AG04449 (cell line): ENCODE data around the gene MAP4.
"Not testable (repeated sequence)": the region's sequence is repeated elsewhere in the genome, so short reads cannot be mapped to it uniquely, and the experiment has no call there.

ENCODE experiments used
- CTCF ChIA-PET: fragments of 350-600 bp; formaldehyde crosslinking; extraction: SDS; loops from one replicate; lab custom pipeline; 2021; ENCODE audit warnings: antibody characterized with exemption; lab: Yijun Ruan, JAX
- POLR2A ChIA-PET: fragments of 400-600, 350-600 bp; formaldehyde crosslinking; extraction: SDS; loops from one replicate; lab custom pipeline; 2020; ENCODE audit warnings: antibody characterized with exemption, inconsistent platforms; lab: Yijun Ruan, JAX
- DNase-seq: peaks from one replicate; pipeline ENCODE4 v3.0.0-alpha.2; 2010; ENCODE audit warnings: low read depth, low spot score
- H3K4me3 ChIP-seq: 2 replicates; pipeline ENCODE4 v1.5.1; 2011; ENCODE audit warnings: low read depth, mild to moderate bottlenecking, control low read depth, low read length
- TF ChIP-seq, protein P1 (sequence below): IDR thresholded peaks from one replicate; pipeline ENCODE4 v1.5.1; 2011; ENCODE audit warnings: mild to moderate bottlenecking, moderate library complexity, low read length, control low read depth, inconsistent platforms; ENCODE audit not compliant: insufficient read depth; ENCODE audit errors: missing control alignments

The MAP4 gene

DNA sequence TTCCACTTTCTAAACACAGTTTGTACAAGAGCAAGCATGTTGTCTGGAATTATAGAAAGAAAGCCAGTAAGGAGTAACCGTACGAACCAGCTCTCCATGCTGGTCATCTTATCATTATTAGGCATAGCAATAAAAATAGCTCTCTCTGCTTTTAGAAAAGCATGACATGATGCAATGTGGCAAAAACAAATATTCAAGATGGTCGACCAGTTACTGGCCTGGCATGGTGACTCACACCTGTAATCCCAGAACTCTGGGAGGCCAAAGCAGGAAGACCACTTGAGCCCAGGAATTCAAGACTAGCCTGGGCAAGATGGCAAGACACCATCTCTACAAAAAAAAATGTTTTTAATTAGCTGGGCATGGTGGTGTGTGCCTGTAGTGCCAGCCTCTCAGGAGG lies 2.6 kb upstream of the MAP4 start:
- no peak overlapping the region for H3K4me3 ChIP-seq
- TF ChIP-seq, protein P1, sequence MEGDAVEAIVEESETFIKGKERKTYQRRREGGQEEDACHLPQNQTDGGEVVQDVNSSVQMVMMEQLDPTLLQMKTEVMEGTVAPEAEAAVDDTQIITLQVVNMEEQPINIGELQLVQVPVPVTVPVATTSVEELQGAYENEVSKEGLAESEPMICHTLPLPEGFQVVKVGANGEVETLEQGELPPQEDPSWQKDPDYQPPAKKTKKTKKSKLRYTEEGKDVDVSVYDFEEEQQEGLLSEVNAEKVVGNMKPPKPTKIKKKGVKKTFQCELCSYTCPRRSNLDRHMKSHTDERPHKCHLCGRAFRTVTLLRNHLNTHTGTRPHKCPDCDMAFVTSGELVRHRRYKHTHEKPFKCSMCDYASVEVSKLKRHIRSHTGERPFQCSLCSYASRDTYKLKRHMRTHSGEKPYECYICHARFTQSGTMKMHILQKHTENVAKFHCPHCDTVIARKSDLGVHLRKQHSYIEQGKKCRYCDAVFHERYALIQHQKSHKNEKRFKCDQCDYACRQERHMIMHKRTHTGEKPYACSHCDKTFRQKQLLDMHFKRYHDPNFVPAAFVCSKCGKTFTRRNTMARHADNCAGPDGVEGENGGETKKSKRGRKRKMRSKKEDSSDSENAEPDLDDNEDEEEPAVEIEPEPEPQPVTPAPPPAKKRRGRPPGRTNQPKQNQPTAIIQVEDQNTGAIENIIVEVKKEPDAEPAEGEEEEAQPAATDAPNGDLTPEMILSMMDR, result no peak
- CTCF ChIA-PET, result interaction anchor here (0.6 to 1.2 kb wide), 4 partner anchors 9 to 124 kb away, joined by 3 to 5 read pairs (median 4); no protein-coding TSS in a partner anchor
- no peak for DNase-seq
- POLR2A ChIA-PET, result no interaction called here

DNA sequence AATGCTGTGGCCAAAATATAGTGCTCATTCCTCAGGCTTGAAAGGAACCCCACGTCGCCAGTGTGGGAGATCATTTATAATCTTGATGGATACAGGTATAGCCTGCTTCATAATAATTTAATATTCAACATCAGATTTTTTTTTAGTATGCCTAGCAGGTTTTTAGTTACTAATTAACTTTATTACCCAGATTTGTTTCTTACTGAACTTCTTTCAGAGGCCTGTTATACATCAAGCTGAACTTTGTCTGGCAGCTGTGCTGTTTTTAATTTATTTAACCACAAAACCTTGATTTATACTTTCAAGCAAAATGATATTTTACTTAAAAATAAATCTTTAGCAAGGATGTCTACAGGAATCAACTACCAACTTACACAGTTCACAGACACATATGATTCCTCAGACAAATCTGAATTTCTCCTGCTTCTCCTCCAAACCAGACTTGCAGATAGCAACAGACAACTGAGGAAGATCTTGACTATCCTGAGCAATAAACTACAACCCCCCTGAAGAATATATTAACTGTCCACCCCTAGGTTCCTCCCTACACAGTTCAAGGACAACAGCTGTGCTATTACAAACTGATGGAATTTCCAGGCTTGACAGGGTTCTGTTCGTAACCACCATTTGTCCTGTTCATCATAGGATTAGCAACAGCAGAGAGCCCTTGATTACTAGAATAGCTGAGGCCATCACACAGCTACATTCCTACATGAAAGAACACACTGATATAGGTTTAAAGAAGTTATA lies 610 bp downstream of the MAP4 start:
- ChIA-PET CTCF (interaction anchor here (0.5 to 1.5 kb wide), 2 partner anchors 9 to 21 kb away, joined by 3 read pairs; no protein-coding TSS in a partner anchor), POLR2A (no interaction called here)
- TF ChIP-seq, protein P1, result no peak

DNA sequence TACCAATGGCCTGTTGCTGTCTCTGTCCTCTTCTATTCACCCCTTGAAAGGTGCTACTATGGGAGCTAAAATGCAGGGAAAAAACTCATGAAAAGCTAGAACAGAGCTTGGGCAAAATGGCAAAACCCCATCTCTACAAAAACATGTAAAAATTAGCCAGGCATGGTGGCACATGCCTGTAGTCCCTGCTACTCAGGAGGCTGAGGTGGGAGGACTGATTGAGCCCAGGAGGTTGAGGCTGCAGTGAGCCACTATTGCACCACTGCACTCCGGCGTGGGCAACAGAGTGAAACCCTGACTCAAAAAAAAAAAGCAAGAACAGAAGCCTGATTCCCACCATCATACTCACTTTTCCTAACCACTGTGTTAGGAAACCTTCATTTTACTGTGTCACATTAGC lies 1.9 kb downstream of the MAP4 start:
- ChIA-PET CTCF (interaction anchor here (0.7 to 3.9 kb wide), 4 partner anchors 10 to 143 kb away, joined by 3 to 24 read pairs (median 3); no protein-coding TSS in a partner anchor), POLR2A (no interaction called here)
- DNase-seq, result no peak
- TF ChIP-seq, protein P1, result no peak
- H3K4me3 ChIP-seq, result no peak overlapping the region

More for the DNA sequence above, 610 bp downstream of the MAP4 start:
- no peak overlapping the region for H3K4me3 ChIP-seq
- no peak for DNase-seq

DNA sequence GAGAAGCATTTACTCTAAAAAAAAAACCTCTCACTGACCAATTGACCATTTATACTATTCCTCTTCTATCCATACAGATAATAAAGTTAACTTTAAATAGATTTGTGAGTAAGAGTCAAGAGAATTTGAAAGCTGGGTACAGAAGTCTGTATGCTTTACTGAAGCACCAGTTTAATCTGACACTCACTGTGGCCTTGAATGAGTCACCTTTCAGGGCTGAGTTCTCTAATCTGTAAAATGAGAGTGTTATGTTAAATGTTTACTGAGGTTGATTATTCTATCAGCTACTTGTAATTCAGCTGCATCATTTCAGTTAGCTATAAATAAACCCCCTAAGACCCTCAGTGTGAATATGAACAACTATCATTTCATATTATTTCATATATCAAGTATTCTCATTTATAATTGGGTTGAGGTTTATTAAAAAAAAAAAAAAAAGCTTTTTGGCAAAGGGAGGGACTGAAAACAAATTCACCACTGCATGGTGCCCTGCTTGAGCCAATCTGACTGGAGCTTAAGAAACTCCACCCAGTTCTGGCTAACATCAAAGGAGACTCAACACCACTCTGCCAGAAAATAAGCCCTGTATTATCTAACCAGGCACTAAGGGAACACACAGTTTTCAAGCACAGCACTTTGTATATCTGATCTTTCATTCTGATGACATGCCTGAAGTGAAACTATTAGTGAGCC lies 2.8 kb downstream of the MAP4 start:
- no peak overlapping the region for H3K4me3 ChIP-seq

DNA sequence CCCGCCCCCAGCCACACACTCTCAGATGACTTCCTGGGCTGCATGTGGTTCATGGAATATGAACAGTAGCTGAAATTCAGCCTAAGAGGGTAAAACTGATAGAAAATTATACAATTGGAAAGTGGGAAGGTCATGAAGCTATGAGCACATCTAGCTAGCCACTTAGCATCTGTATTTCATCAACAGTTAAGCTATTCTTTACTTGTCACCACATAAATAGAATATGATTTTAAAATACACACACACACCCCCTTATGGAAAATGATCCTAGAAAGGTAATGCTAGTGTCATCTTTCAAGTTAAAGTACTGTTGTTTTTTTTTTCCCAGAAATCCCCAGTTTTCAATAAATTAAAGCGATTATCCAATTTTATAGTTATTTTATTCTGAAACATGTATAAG lies 3.6 kb downstream of the MAP4 start:
- POLR2A ChIA-PET, result interaction anchor here (1.0 to 1.1 kb wide), 2 partner anchors 74 to 76 kb away, joined by 3 to 4 read pairs; no protein-coding TSS in a partner anchor
- no peak for DNase-seq
- TF ChIP-seq, protein P1, result no peak
- CTCF ChIA-PET, result interaction anchor here (1.1 to 3.9 kb wide), 5 partner anchors 23 to 146 kb away, joined by 3 to 24 read pairs (median 3); no protein-coding TSS in a partner anchor
- no peak overlapping the region for H3K4me3 ChIP-seq

More for the DNA sequence above, 2.8 kb downstream of the MAP4 start:
- TF ChIP-seq, protein P1, result no peak
- CTCF ChIA-PET, result interaction anchor here (0.8 to 3.9 kb wide), 6 partner anchors 9 to 139 kb away, joined by 3 to 24 read pairs (median 3); no protein-coding TSS in a partner anchor
- POLR2A ChIA-PET, result interaction anchor here (0.8 to 1.1 kb wide), 3 partner anchors 74 to 176 kb away, joined by 3 to 4 read pairs (median 3); no protein-coding TSS in a partner anchor
- DNase-seq, result no peak

DNA sequence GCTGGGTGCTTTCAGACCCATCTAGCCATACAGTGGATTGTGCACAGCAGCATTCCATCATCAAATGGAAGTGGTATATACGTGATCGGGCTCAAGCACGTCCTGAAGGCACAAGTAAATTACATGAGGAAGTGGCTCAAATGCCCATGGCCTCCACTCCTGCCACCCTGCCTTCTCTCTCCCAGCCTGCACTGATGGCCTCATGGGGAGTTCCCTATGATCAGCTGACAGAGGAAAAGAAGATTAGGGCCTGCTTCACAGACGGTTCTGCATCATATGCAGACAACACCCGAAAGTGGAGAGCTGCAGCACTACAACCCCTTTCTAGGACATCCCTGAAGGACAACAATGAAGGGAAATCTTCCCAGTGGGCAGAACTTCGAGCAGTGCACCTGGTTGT lies 8.2 kb downstream of the MAP4 start:
- CTCF ChIA-PET, result interaction anchor here (4.2 kb wide), 1 partner anchor 18 kb away, joined by 20 read pairs; no protein-coding TSS in a partner anchor
- H3K4me3 ChIP-seq, DNase-seq, POLR2A ChIA-PET: not testable (repeated sequence)

DNA sequence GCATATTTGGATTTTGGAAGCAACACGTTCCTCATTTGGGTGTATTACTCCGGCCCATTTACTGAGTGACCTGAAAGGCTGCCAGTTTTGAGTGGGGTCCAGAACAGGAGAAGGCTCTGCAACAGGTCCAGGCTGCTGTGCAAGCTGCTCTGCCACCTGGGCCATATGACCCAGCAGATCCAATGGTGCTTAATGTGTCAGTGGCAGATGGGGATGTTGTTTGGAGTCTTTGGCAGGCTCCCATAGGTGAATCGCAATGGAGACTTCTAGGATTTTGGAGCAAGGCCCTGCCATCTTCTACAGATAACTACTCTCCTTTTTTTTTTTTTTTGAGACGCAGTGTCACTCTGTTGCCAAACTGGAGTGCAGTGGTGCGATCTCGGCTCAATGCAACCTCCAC lies 8.9 kb downstream of the MAP4 start:
- H3K4me3 ChIP-seq, POLR2A ChIA-PET, DNase-seq: not testable (repeated sequence)
- CTCF ChIA-PET, result interaction anchor here (4.2 kb wide), 1 partner anchor 17 kb away, joined by 20 read pairs; no protein-coding TSS in a partner anchor

DNA sequence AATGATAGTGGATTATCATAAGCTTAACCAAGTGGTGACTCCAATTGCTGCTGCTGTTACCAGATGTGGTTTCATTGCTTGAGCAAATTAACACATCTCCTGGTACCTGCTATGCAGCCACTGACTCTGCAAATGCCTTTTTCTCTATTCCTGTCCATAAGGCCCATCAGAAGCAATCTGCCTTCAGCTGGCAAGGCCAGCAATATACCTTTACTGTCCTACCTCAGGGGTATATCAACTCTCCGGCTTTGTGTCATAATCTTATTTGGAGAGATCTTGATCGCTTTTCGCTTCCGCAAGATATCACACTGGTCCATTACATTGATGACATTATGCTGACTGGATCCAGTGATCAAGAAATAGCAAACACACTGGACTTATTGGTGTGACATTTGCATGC lies 9.4 kb downstream of the MAP4 start:
- POLR2A ChIA-PET, H3K4me3 ChIP-seq, DNase-seq: not testable (repeated sequence)
- CTCF ChIA-PET, result interaction anchor here (4.2 kb wide), 1 partner anchor 17 kb away, joined by 20 read pairs; no protein-coding TSS in a partner anchor
